GM04504 (cell line): ENCODE results near the gene SNX13.
A peak's percentile ranks its signal among the peaks of the same experiment; 100 is the strongest.

Source experiments
- DNase-seq: peaks from one replicate; pipeline ENCODE4 v3.0.0-alpha.2; 2012; ENCODE audit warnings: low read depth

The SNX13 gene, protein sequence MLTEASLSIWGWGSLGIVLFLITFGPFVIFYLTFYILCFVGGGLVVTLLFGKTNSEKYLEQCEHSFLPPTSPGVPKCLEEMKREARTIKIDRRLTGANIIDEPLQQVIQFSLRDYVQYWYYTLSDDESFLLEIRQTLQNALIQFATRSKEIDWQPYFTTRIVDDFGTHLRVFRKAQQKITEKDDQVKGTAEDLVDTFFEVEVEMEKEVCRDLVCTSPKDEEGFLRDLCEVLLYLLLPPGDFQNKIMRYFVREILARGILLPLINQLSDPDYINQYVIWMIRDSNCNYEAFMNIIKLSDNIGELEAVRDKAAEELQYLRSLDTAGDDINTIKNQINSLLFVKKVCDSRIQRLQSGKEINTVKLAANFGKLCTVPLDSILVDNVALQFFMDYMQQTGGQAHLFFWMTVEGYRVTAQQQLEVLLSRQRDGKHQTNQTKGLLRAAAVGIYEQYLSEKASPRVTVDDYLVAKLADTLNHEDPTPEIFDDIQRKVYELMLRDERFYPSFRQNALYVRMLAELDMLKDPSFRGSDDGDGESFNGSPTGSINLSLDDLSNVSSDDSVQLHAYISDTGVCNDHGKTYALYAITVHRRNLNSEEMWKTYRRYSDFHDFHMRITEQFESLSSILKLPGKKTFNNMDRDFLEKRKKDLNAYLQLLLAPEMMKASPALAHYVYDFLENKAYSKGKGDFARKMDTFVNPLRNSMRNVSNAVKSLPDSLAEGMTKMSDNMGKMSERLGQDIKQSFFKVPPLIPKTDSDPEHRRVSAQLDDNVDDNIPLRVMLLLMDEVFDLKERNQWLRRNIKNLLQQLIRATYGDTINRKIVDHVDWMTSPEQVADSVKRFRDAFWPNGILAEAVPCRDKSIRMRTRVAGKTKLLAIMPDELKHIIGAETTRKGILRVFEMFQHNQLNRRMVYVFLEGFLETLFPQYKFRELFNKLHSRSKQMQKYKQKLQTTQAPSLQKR

DNA sequence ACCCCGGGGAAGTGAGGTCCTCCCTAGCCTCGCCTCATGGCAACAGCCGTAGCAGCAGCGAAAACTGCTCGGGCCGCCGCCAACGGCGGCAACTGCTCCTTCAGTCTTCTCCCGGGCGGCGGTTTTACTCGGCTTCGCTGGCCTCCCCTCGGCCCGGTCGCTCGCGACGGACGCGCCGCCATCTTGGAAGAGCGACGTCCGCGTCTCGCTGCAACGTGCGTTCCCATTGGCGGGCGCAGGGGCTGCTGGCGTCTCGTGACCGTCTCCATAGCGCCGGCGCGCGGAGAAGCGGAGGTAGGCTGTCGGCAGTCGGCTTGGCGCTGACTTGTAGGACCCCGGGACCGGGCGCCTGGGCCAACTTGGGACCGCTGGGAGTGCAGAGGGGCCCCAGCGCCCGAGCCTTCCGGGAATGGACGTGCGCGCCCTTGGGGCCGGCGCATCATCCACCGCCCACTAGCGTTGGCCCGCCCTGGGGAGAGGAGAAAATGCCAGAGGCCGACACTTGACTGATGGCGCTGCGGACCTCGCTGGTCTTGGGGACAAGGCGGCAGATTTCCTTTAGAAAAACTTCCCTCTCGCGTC, at the start of gene SNX13:
Gene SNX13 (minus strand): TSS at position 193 of the 582 bp plus-strand sequence. CDS start 199 bp downstream, outside the sequence.
- DNase-seq, result peak; percentile 82

DNA sequence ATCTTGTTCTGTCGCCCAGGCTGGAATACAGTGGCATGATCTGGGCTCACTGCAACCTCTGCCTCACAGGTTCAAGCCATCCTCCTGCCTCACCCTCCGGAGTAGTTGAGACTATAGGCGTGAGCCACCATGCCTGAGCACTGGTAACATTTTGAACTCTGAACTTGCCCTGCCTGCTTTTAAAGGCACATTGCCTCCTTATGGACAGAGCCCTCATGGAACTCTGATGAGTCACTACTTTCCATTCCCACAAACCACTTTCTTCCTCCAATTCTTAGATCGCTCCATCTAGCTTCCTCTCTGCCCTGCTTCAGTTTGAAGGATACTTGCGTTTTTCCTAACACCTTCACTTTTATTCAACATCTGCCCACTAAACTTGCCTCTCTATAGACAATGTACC, 49.3 kb upstream of the SNX13 start:
- DNase-seq, result no peak

DNA sequence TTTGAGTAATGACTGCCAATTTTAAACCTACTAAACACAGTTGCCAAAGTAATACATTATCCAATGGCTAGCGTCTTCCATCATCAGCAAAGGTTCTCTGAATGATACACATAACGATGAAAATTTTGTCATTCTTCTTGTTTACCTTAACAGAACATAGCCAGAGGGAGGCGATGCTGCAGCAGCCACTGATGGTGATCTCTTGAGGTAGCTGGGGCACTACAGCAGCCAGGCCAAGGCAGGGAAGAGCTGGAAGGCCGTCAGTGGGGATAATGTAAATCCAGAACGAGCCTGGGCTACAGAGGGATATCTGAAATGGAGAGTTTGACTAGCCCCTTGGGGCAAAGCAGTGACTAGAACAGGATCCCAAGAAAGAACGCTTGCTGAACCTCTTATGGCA, 48.6 kb upstream of the SNX13 start:
- no peak for DNase-seq

DNA sequence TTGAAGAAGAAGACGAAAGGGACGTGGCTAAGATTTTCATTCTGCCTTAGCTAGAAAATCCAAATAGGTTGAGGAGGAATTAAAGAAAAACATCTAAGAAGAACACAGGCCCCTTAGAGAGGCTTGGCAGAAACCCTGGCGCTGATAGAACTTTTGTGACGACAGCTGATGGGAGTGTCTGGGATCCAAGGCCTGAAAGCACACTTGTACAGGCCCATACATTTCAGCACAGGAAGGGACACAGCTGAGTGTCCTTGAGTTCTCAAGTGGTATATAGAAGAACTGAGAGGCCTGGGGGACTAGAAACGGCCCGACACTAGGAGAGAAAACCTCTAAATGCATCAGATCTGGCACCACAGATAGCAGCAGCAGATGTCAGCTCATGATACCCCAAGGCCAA, 47.8 kb upstream of the SNX13 start:
- DNase-seq, result no peak

DNA sequence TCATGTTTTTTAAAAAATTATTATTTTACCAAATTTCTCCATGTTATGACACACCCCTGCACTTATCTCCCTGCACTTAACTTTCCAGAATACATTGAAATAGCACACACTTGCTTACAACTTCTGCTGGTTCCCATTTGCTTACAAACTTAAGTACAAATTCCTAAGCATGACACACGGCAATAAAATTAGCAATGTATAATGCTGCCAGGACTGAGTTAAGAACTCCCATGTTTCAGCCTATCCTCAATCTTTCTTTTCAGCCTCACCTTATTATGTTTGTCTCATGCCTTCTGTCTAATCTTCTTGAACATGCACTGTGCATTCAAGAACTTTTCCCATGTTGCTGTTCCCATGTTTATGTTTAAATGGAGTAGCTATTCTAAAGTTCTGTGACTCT, 46.6 kb upstream of the SNX13 start:
- DNase-seq, result peak; percentile 56

DNA sequence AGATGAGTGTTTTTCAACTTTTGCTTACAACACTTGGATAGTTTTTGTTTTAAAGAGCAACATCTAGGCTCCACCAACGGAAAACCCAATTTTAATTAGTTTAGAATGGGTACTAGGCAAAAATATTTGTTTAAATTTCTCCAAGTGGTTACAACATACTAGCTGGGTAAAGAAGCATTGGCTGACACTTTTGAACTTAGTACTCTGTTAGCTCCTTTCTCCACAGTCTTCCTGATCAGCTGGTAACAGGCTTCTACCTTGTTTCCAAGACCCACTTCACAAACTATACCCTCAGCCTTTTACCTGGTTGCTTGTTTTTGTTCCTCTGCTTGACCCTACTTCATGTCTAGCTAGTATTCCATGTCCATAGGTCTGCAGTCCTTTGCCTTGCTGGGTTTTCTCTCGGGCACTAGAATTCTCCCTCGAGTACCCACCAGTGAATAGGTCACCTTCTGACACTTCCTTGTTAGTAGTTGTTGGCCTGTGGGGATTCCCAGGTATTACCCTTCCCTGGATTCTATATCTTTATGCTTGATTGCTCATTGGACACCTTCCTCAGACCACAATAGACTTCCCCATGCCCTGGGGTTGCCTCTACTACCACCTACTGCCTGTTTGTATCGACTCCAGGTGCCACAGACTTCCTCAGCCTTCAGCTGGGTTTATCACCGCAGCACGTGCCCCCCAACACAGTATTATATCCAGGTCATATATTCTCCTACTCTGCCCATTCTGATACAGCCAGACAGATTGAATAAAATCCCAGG, 45.4 kb upstream of the SNX13 start:
- no peak for DNase-seq

DNA sequence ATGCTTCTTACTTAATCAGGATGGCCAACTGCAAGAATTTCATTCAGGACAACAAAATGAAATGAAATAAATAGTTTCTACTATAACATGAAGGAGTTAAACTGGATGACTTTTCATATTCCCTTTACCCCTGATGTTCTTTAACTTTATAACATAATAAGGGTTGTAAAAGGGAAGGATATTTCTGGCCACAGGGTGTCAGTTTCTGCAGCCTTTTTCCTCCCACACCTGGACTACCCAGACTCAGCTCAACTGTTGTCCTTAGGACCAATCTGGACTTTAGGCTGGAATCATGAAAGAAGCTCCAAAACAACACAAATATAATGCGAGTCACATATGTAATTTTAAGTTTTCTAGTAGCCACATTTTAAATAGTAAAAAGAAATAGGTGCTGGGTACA, 44.0 kb upstream of the SNX13 start:
- DNase-seq, result no peak

DNA sequence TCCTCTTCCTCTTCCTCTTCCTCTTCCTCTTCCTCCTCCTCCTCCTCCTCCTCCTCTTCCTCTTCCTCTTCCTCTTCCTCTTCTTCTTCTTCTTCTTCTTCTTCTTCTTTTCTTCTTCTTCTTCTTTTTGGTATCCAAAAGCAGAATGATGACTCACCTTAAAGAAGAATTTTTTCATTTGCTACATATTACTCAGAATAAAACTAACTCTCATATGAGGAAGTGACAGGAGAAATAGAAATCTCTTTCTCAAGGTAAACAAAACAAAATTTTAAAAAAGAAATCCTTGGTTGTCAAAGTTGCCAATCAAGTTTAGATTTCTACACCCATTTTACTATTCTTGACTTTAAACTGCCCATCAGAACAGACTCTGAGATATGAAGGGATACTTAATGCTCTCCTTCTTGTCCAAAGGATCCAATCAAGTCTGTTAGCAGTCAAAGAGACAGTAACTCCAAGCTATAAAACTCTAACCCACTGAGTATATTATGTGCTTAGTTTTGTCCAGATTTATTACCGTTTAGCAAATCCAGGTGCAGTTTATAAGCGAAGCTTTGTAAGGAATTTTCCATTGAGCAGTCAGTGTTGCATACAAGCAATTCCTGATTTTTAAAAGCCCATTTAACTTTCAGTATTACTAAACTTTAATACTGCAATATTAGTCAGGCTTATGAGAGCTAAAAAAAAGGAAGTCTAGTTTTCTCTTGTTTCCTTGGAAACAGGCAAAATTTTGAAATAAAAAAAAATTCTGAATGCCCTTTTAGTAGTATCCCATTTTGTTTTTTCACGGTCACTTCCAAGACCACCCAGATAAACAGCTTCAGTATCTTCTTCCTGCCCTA, 43.1 kb upstream of the SNX13 start:
- DNase-seq, result no peak

DNA sequence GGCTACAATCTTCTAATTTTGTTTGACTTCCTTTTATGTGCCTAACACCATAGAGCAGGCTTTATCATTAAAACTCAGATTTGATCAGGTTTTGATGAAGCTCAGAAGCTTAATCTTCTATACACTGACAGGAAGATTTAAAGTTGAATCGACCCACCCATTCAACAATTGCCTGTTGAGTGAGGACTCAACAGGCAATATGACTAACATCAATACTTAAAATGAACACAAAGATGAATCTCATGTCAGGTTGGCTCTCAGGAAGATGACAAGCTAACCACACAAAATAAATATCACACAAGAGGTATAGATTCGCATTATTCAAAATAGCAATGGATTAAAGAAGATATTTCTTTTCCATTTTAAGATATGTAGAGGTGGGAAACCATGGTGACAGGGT, 36.7 kb upstream of the SNX13 start:
- DNase-seq, result no peak

DNA sequence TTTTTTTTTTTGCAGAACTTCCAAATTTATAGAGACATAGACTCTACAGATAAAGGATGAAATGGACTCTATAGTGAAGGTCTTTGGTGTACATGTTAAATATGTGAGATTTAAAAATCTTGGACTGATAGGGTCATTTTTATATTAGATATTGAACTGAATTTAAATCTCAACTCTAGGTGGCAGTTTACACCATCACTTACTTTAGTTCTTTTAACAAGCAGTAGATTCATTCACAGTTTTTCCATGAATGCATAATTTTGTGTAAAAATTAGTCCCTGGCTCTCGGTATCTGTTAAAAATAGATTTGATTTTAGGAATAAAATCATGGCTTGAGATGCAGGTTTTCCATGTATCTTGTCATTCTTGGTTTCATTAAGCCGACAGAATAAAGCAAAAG, 31.1 kb upstream of the SNX13 start:
- no peak for DNase-seq

DNA sequence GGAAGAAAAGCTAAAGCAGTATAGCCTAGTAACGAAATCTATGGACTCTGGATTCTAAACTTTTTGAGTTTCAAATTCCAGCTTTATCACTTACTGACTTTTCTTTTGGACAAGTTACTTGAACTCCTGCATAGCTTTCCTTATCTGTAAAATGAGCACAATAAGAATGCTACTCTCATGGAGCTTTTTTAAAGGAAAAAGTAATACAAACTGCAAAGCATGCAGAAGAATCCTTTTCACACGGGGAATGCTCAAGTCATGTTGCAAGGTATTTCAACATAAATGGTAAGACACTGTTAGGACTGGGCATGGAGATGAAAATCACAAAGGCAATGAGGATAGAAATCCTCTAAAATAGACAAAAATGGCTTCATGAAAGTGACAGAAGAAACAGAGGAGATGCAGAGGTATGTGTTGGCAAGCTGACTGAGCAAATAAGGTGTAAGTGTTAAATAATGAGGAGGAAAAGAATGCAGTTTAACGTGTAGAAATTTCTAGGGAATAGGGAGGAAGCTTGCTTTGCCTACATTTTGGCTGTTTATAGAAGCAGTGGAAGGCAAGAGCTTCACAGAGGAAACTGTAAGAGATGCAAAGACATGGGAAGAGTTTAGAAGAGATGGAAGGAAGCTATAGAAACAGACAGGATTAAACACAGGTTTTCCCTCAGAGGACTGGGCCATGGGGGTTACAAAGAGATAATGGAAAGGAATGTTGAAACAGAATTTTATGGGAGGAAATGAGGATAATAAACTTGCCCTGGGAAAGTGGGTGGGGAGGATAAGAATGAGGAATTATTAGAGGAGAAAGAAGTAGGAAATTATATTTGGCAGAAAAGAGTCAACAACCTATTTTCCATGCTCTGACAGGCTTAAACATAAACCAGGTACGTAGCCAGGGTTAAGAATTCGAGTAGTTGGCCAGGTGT, 28.8 kb upstream of the SNX13 start:
- DNase-seq, result no peak

DNA sequence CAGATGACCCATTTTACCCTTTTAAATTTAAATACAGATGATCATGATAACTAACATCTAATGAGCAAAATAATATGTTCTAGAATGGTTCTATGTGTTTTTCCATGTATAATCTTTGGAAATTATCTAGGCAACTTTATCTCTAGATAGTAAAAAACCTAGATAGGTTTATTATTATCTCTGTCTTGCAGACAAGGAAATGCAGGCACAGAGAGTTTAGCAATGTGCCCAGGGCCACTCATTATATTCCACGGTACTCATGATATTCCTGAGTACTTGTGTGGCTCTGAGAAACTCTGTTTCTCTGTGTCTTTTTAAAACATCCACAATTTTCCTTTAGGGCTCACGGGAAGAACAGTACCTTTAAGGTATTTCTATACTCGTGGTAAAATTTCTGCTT, 26.4 kb upstream of the SNX13 start:
- no peak for DNase-seq

DNA sequence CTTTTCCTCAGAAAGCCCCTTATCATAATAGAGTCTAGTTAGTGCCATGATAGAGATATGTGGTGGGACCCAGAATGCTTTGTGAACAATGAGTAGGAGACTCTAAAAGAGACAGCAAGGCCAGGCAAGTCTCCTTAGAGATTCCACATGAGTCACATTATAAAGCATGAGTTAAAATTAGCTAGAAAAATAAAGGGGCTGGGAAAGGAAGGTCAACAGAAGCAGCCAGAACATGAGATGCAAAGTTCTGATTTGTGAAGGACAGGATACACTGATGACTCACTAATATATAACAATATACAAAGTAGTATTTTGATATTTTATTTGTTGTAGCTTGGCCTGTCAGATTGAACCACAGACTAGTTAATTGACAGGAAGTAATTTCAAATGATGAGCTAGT, 25.3 kb upstream of the SNX13 start:
- no peak for DNase-seq

DNA sequence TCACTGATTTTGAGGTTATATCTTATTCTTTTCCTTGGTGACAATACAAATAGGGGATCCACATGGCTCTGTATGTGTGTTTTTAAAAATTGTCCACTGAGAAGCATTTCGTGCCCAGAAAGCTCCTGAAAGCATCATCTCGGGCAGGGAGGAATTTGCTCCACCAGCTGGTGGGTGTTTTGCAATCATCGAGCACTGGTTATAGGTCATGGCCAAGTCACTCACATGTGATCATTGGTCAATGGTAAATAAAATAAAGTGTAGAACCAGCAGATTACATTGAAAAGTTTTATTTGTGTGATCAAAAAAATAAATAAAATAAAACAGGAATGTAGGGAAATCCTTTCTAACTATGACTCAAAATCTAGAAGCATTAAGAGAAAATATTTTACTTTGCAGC, 23.0 kb upstream of the SNX13 start:
- peak; percentile 53 for DNase-seq

DNA sequence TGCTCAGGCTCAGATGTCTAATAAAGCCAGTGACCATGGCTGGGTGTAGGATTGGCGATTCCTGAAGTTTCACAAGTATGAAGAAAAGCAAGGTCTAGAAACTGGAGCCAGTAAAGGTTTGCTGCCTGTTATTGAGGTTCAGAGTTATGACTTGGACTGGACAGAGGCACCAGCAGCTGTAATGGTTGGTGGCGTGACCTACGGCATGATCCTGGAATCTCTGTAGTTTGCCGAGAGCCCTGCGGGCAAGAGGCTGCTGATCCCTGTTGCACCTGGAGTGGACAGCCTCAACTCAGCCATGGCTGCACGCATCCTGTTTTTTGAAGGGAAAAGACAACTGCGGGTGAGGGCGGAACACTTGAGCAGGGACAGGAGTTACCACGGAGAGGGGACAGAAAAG, 22.4 kb upstream of the SNX13 start:
- DNase-seq, result no peak

DNA sequence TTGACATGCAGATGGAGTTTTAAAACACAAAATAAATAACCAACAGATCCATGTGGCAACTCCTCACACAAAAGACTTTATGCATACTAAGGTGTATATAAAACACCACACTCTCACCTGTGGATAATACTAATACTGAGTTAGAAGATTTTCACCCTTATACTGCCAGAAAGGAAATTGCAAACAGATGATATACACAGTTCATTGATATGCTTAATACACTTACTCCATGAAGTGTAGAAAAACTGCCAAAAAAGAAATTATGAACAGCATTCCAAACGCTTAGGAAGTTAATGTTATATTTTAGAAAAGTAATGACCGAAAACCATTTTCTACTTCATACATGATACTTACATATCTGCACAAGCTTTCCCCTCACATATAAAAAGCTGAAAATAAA, 17.6 kb upstream of the SNX13 start:
- no peak for DNase-seq

DNA sequence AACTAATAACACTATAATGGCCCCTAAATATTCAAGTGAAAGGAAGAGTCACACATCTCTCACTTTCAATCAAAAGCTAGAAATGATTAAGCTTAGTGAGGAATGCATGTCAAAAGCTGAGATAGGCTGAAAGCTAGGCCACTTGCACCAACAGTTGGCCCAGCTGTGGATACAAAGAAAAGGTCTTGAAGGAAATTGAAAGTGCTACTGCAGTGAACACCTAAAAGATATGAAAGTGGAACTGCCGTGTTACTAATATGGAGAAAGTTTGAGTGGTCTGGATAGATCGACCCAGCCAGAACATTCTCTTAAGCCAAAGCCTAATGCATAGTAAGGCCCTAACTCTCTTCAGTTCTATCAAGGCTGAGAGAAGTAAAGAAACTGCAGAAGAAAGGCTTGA, 12.1 kb upstream of the SNX13 start:
- no peak for DNase-seq

DNA sequence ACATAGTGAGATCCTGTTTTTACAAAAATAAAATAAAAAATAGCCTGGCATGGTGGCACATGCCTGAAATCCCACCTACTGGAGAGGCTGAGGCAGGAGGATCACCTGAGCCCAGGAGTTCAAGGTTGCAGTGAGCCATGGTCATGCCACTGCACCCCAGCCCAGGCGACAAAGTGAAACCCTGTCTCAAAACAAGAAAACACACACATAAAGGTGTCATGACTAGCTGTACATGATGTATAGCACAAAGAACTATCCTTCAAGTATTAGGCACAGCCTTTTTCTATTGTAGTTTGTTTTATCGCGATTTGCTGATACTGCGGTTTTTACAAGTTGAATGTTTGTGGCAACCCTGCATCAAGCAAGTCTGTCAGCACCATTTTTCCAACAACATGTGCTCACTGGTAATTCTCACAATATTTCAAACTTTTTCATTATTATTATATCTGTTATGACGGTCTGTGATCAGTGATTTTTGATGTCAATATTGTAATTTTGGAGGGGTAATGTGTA, 11.5 kb upstream of the SNX13 start:
- DNase-seq, result no peak

DNA sequence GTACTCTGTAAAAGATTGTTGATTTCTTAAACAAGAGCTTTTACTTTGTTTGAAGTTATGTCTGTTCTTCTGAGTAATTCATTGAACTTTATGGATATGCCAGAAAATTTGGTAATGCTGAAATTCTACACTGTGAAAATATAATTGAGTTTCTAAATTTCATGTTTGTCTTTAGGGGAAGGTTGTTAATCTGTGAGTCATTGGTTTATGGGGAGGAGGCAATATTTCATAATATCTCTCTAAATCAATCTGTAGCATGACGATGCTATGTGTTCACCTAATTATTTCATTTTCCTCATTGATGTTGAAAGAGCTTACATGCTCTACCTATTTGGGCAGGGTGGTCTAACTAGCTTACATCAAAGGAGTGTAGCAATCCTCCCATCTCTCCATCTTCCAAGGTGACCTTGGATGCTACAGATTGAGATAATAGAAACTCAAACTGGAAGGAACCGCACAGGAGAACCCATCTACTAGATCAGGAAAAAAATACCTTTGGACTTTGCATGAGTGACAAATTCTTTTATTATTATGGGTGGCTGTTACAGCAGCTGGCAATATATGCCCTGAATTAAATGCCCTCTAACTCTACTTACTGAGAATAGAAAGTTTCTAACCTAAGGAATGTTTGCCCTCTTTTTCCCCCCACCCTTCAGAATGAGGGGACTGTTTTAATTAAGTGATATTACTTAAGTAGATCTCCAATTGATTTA, 8.4 kb upstream of the SNX13 start:
- no peak for DNase-seq
